Tibial nerve (tissue), 4 donors: ENCODE data around the gene HBP1. TPM values are rescaled to one million over a fixed set of nuclear protein-coding genes. Genes with fewer than 3 reads are reported as not detected.

Experiments
- DNase-seq, 2 donors: peaks; one replicate each; pipeline ENCODE4 v3.0.0-alpha.2; 2019; ENCODE audit warnings: low spot score in 2 of 2
- H3K27ac ChIP-seq, 4 donors: fragments of 200-600 bp; sonication (generic) in 3 of 4; one replicate each; pipeline ENCODE4 v1.5.1; 2017 to 2019; ENCODE audit warnings: mild to moderate bottlenecking in 1 of 4
- H3K27me3 ChIP-seq, 2 donors: fragments of 200-600 bp; sonication (generic) in 1 of 2; one replicate each; pipeline versions ENCODE4 v1.5.1 to v1.6.0; 2017 to 2019
- H3K36me3 ChIP-seq, 3 donors: fragments of 200-600 bp; sonication (generic); one replicate each; pipeline ENCODE4 v1.5.1; 2018 to 2019
- H3K4me1 ChIP-seq, 4 donors: fragments of 200-600 bp; sonication (generic) in 3 of 4; one replicate each; pipeline ENCODE4 v1.5.1; 2017 to 2019
- H3K4me3 ChIP-seq, 4 donors: fragments of 200-600 bp; sonication (generic) in 3 of 4; one replicate each; pipeline ENCODE4 v1.5.1; 2017 to 2019; ENCODE audit warnings: mild to moderate bottlenecking in 1 of 4, moderate library complexity in 1 of 4
- H3K9me3 ChIP-seq, 4 donors: fragments of 200-600 bp; sonication (generic) in 3 of 4; one replicate each; pipeline ENCODE4 v1.5.1; 2017 to 2019
- EP300 ChIP-seq, 2 donors: sonication (generic); formaldehyde crosslinking; IDR thresholded peaks; one replicate each; pipeline ENCODE4 v1.6.1; 2017; ENCODE audit warnings: antibody characterized with exemption in 2 of 2, mild to moderate bottlenecking in 1 of 2
- POLR2A ChIP-seq, 2 donors: fragments of 450-650 bp; IDR thresholded peaks; one replicate each; pipeline ENCODE4 v1.6.1; 2017; ENCODE audit warnings: antibody characterized with exemption in 2 of 2, mild to moderate bottlenecking in 2 of 2, moderate library complexity in 2 of 2
- WGBS, 2 donors: methylation state at CpG; one replicate each; pipeline ENCODE4 v1.1.5; 2018; 5-methylcytosine and 5-hydroxymethylcytosine counted together
- total RNA-seq, 4 donors: library from RNA; depleted of rRNA; stranded (reverse); fragments of >200 nt; gene quantifications; one replicate each; pipeline ENCODE4 v1.1.0, GENCODE V29; 2016
- TF ChIP-seq, protein P1 (sequence below), 5 experiments: fragments of 200-600 bp in 3 of 5; fragments of 450-650 bp in 2 of 5; sonication (generic) in 3 of 5; IDR thresholded peaks; one replicate each; pipeline ENCODE4 v1.5.1; 2016 to 2019; ENCODE audit warnings: antibody characterized with exemption in 5 of 5, mild to moderate bottlenecking in 3 of 5, moderate library complexity in 2 of 5

HBP1 gene
- 100 to 1,000 TPM in 3 of 4 donors, 10 to 100 TPM in 1; 78.9 to 157 (median 123) TPM for total RNA-seq

DNA sequence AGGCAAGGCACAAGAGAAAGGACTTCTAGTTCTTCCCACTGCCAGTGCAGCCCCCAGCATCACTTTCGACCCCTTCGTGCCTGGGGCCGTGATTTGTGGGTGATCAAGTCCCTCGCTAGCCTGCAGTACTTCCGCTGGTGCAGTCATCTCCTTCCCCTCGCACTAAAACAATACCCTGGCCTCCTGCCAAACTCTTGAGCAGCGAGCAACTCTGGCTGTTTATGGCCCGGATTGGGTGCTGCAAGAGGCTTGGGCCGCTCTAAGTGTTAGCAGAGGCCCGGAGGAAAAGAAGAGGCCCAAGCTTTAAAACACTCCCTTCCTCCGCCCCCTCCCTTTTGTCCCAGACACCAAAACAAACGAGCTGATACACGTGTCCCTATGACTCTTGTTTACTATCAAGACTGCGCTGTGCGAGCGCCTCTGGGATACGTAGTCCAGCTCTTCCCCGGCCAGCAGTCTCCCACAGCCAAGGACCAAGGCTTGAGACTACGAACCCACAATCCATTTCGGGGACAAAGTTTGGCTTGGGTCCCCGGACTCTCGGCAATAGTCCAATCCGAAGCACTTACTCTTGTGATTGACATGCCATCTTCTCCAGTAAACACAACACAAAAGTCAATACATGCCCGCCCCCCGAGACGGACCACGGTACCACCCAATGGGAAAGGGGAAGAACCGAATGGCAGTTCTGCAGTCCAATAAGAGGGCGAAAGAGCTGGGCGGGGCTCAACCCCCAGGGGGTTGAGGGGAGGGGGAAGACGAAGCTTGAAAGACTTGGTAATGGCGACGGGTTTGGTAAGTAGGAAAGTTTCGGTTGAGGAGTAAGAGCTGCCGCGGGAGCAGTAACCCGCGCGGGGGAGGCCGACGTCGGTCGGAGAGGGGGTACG is at the start of gene HBP1:
Gene HBP1, plus strand, starts transcription at position 771 of the 887 bp plus-strand sequence. CDS start 10,891 bp downstream, outside the sequence.
- Histone ChIP-seq H3K9me3 (no peaks in the 10 kb centered on the region), H3K4me1 (peaks cover 0 to 37% (median 26%) of the 10 kb centered on the region in 4 donors), H3K36me3 (no peaks in the 10 kb centered on the region), H3K27ac (peak within 1 kb of the TSS; percentile 99 to 100 (median 100)), H3K27me3 (no peaks in the 10 kb centered on the region), H3K4me3 (peak within 1 kb of the TSS; percentile 87 to 93 (median 90))
- peak; percentile 100 for DNase-seq
- WGBS, 2 donors, result 0% methylated on average over 36 to 42 of the region's 44 CpGs
- TF ChIP-seq, protein P1, sequence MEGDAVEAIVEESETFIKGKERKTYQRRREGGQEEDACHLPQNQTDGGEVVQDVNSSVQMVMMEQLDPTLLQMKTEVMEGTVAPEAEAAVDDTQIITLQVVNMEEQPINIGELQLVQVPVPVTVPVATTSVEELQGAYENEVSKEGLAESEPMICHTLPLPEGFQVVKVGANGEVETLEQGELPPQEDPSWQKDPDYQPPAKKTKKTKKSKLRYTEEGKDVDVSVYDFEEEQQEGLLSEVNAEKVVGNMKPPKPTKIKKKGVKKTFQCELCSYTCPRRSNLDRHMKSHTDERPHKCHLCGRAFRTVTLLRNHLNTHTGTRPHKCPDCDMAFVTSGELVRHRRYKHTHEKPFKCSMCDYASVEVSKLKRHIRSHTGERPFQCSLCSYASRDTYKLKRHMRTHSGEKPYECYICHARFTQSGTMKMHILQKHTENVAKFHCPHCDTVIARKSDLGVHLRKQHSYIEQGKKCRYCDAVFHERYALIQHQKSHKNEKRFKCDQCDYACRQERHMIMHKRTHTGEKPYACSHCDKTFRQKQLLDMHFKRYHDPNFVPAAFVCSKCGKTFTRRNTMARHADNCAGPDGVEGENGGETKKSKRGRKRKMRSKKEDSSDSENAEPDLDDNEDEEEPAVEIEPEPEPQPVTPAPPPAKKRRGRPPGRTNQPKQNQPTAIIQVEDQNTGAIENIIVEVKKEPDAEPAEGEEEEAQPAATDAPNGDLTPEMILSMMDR (IDR thresholded peaks at IDR 0.05), result peak in 1 of 5 experiments; percentile 49
- TF ChIP-seq EP300 (IDR thresholded peaks at IDR 0.05) (peak; percentile 60 to 91), POLR2A (IDR thresholded peaks at IDR 0.05) (peak; percentile 85 to 92)

- H3K4me1 ChIP-seq, result peaks cover 0 to 6% (median 3%) of the 10 kb centered on the region in 4 donors
- no peak for TF ChIP-seq EP300 (IDR thresholded peaks at IDR 0.05)
- TF ChIP-seq, protein P1 (IDR thresholded peaks at IDR 0.05), result no peak
- TF ChIP-seq POLR2A (IDR thresholded peaks at IDR 0.05), result no peak
- H3K4me3 ChIP-seq, result no peak overlapping the region
- H3K27ac ChIP-seq, result no peak overlapping the region
- H3K27me3 ChIP-seq, result no peaks in the 10 kb centered on the region
- DNase-seq, result no peak
- WGBS, 2 donors, result 92% methylated on average over 6 of the region's 6 CpGs
- H3K9me3 ChIP-seq, result no peaks in the 10 kb centered on the region
- H3K36me3 ChIP-seq, result no peaks in the 10 kb centered on the region
These were observed 49.3 kb upstream of the HBP1 start for GRCh38 chr7:107119376-107120105.

- DNase-seq, result no peak
- WGBS, 2 donors, result 26 to 45% methylated on average over 4 of the region's 4 CpGs
- Histone ChIP-seq H3K27ac (peak overlapping the region in 1 of 4 donors; percentile 19), H3K9me3 (no peaks in the 10 kb centered on the region), H3K27me3 (no peaks in the 10 kb centered on the region), H3K36me3 (no peaks in the 10 kb centered on the region), H3K4me3 (no peak overlapping the region), H3K4me1 (peaks cover 0 to 8% (median 6%) of the 10 kb centered on the region in 4 donors)
- TF ChIP-seq, protein P1 (IDR thresholded peaks at IDR 0.05), result no peak
- peak in 1 of 2 donors; percentile 20 for TF ChIP-seq EP300 (IDR thresholded peaks at IDR 0.05)
These were observed 46.3 kb upstream of the HBP1 start for GRCh38 chr7:107122486-107122911.

DNA sequence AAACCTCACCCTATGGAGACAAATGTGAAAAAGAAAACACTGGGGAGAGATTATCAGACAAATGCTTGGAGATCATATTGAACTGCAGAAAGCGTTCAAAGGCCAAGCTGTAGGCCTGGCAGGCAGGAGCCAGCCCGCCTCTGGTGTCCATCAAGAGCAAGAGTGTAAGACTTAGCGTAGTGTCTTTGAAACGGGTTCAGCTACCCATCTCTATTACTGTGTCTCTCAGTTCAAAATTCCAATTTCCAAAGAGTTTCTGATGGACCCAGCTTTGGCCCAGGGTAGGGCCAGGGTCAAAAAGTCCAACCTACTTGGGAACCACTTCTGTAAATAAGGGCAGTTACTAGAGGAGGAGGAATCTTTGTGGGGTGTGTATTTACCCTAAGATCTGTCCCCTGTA is 45.4 kb upstream of the HBP1 start:
- WGBS, 2 donors, result 83 to 92% methylated on average over 4 of the region's 4 CpGs
- Histone ChIP-seq H3K4me1 (peaks cover 0 to 8% (median 4%) of the 10 kb centered on the region in 4 donors), H3K9me3 (no peaks in the 10 kb centered on the region), H3K36me3 (no peaks in the 10 kb centered on the region), H3K27ac (no peak overlapping the region), H3K27me3 (no peaks in the 10 kb centered on the region), H3K4me3 (no peak overlapping the region)
- DNase-seq, result no peak
- TF ChIP-seq, protein P1 (IDR thresholded peaks at IDR 0.05), result no peak
- TF ChIP-seq POLR2A (IDR thresholded peaks at IDR 0.05) (no peak), EP300 (IDR thresholded peaks at IDR 0.05) (no peak)
